ENCODE data around the gene KCTD14. TPM values are rescaled to one million over a fixed set of nuclear protein-coding genes. Genes with fewer than 3 reads are reported as not detected.
"Not testable (repeated sequence)": the region's sequence is repeated elsewhere in the genome, so short reads cannot be mapped to it uniquely, and the experiment has no call there.

The KCTD14 gene, protein sequence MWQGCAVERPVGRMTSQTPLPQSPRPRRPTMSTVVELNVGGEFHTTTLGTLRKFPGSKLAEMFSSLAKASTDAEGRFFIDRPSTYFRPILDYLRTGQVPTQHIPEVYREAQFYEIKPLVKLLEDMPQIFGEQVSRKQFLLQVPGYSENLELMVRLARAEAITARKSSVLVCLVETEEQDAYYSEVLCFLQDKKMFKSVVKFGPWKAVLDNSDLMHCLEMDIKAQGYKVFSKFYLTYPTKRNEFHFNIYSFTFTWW
- total RNA-seq, result 23.6 TPM

DNA sequence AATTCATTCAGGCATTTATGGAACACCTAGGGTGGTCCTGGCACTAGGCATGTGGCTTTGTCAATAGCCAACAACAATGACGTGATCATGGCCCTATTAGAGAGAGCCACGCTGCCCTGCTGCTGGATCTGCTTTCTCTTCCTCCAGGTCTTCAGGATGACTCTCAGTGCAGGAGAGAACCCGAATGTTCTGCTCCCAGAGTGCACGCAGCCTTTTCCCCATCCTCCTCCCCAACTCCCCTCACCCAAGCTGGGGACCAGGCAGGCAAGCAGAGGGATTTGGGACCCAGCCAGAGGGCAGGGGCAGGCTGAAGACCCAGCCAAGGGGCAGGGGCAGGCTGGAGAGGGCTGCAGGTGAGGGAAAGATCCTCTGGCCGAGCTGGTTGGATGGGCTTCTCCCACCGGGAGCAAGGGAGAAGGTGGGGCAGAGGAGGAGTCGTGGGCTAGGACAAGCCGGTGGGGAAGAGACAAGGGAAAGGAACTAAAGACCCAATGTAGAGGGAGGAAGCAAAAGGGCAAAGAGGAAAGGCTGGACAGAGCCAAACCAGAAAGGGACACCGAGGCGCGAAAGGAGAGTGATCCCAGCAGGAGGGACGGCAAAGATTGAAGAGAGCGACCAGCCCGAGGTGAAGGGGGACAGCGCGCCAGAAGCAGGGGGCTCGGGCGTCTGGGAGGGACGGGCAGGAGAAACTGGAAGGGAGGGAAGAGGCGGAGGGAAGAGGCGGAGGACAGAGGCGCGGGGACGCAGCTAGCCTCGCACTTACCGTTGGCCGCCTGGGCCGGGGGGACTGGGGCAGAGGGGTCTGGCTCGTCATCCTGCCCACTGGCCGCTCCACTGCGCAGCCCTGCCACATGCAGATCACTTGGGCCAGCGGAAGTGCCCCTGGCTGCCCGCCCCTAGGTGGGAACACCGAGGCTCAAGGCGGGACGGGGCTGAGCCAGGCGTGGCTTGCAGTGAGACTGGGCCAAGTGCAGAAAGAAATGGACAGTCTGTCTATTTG, at the start of gene KCTD14:
TSS of gene KCTD14 (minus strand) at position 880 of the 1,000 bp plus-strand sequence. CDS start at position 853, 27 bp downstream.
- no peak for DNase-seq (ENCODE audit: low spot score)

DNA sequence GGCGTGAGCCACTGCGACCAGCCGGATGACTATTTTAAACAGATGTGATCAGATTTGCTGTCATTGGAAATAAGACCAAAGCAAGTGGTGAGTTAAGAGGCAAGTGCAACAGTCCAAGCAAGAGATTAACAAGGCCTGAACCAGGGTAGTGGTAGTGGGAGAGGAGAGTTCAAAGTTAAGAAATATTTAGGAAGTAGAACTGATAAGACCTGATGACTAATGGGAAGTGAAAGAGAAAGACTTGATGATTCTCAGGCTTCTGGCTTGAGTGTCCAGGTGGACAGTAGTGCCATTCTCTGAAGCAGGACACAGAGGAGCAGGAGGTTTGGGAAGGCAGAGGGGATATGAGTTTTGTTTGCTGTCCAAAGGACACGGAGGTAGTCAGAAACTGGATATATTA, 49.4 kb upstream of the KCTD14 start:
- no peak for DNase-seq (ENCODE audit: low spot score)

DNA sequence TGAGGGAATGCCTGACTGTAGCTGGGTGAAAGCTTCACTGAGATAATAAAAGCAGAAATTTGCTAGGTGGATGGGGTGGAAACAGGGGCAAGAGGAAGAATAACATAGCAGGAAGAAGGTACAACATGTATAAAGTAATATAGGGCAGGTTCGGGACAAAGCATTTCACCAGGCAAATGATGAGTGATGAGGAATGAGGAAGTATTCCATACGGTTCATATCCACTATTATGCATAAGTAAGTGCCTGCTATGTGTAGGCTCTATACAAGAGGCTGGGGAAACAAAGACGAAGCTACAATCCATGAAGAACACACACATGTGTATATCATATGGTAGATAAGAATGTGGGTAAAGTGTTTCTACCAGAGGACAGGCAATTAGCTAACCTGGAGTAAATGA, 48.6 kb upstream of the KCTD14 start:
- no peak for DNase-seq (ENCODE audit: low spot score)

DNA sequence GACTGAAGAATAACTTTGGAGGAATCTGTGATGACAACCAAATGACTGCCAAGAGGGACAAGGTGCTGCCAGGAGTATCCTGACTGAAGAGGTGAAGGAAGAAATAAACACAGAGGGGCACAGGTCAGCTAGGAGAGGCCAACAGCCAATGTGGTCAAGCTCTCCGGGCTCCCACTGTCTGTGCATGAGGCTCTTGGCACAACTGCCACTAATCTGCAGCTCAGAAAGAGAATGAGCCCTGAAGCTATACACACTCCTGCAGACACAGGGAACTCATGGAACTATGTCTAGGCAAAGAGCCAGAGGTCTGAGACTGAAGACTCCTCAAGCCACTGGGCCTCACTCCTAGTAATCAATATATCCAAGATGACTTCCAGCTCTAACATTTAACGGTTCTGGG, 47.5 kb upstream of the KCTD14 start:
- DNase-seq (ENCODE audit: low spot score), result no peak

DNA sequence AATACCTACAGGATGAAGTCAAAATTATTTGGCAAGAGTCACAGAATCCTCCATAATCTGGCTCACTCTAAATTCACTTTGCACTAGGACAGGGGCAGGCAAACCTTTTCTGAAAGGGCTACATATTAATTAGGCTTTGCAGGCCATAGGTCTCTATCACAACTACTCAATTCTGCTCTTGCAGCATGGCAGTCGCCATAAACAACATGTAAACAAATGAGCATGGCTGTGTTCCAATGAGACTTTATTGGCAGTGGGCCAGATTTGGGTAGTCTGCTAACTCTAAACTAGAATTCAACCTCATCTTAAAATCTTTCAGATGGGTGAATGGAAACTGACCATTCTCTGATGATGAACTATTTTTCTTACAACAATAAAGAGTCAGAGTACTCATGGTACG, 46.4 kb upstream of the KCTD14 start:
- DNase-seq (ENCODE audit: low spot score), result no peak

DNA sequence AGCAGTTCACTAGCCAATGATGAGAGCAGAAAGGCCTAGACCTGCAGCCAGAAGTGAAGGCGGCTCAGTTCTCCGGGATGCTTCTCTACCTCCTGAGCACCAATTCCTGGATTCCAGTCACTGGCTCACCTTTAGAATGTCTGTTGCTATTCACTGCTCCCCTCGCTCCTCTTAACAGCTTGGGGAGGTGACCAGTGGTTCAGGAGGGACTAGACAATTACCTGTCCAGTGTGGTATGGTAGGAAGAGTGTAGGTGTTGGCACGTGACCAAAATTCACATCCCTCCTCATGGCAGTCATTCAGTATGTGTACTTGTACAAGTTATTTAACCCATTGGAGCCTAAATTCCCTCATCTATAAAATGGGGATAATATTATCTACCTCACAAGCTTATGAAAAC, 44.6 kb upstream of the KCTD14 start:
- no peak for DNase-seq (ENCODE audit: low spot score)

DNA sequence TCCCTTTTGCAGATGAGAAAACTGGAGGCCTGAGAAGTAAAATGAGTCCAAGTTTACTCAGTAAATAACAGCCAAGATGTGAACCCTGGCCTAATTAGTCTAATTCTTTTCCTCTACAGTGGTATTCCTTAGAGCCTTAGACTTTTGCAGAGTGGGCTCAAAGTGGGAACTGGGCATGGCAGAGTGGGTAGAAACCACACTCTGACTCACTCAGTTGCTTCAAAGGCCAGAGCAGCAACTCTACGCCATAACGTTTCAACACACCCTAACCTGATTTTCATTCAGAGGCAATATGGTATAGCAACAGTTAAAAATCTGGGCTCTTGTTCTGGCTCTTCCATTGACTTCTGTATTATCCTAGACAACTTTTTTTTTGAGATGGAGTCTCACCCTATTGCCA, 43.4 kb upstream of the KCTD14 start:
- no peak for DNase-seq (ENCODE audit: low spot score)

DNA sequence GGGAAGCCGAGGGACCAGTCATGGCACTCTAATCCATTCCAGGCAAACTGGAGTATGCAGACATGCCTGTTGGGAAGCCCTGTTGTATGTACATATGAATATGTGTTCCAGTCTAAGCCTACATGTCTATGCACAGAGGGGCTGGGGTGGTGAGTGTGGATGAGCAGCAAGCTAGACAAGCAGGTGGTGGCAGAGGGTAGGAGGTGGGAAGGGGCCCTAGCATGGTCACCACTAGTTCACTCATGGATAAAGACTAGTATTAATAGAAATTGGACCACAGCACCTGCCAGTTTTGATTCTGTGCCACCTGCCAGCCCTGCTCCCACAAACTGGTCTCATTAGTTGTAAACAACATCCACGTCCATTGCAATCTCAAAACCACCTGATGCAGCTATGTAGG, 42.1 kb upstream of the KCTD14 start:
- no peak for DNase-seq (ENCODE audit: low spot score)

DNA sequence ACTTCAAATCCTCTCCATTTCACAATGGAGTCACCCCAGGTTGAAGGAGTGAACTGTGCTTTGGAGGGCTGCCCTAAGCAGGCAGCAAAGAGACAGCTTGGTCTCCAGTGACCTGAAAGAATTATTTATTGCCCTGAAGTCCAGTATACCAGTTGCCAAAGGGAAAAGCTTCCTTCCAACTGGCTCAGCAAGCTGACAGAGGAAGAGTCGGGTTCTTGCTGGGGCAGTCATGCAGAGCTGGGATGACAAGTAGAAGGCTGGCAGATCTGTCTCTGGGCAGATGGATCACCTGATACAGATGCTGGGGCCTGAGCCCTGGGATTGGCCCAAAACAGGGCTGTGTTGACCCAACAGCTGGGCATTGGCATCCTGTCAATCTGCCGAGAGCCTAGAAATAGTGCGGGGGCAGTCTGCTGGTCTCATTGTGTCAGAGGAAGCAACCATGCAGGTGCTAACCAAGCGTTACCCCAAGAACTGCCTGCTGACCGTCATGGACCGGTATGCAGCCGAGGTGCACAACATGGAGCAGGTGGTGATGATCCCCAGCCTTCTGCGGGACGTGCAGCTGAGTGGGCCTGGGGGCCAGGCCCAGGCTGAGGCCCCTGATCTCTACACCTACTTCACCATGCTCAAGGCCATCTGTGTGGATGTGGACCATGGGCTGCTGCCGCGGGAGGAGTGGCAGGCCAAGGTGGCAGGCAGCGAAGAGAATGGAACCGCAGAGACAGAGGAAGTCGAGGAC, 40.5 kb upstream of the KCTD14 start, which contains the start of gene THRSP:
TSS of gene THRSP (plus strand) at position 422 of the 742 bp plus-strand sequence. CDS start at position 443, 21 bp downstream.
- no peak for DNase-seq (ENCODE audit: low spot score)

DNA sequence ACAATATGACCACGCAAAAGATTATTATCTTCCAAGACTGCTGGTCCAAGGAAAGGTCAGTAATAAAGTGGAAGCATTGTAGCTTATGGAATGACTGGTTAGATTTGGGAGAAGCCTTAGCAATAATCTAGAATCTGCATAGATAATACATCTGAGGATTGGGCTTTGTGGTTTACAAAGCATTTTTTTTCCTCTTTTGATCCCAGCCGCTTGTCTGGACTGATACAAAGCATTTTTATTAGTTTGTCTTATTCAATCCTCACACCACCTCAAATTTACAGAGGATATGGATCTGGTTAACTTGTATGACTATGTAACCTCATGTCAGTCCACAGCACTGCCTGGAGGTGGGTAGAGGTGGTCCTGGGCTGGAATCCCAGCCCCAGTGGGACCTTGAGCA, 39.6 kb upstream of the KCTD14 start:
- no peak for DNase-seq (ENCODE audit: low spot score)

DNA sequence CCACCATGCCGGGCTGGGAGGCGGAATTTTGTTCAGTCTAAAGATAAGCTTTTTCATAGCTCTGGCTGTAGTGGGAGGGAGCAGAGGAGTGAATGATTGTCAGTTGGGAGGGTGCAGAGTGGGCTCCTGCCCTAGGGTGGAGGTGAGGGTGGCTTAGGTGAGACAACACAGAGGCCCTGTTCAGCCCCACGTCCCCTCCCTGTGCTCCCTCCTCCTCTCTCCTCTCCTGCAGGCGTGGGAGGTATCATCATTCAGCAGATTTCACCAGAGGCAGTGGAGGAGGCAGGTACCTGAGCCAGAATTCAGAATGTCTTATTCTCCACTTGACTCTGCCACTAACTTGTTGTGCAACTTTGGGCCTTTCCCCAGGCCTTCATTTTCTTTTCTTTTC, 38.8 kb upstream of the KCTD14 start:
- DNase-seq (ENCODE audit: low spot score), result no peak

DNA sequence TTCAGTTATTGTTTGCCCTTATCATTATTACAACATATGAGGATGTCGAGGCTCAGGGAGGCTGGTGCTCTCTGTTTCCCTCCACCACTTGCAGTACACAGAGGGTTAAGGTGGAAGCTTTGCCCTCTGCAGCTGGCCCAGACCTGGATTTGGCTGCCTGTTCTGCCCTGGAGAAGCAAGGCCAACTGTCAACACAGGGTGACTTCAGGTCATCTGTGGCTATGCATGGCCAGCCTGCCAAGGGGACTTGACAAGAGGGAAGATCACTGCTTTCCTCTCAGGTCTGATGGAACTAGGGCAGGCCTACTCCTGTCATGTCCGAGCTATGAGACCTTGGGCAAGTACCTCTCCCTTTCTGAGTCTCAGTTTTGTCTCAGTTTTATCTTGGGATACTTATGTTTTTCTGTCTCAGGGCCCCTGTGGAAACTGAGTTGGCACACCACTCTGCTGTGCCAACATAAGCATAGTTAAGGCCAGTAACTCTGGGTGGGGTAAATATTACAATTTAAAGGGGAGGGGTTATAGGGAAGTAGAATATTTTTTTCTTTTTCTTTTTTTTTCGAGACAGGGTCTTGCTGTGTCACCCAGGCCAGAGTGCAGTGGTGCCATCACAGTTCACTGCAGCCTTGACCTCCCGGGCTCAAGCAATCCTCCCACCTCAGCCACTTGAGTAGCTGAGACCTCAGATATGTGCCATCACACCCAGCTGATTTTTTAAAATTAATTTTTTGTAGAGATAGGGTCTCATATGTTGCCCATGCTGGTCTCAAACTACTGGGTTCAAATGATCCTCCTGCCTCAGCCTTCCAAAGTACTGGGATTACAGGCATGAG, 38.2 kb upstream of the KCTD14 start:
- DNase-seq (ENCODE audit: low spot score), result no peak

DNA sequence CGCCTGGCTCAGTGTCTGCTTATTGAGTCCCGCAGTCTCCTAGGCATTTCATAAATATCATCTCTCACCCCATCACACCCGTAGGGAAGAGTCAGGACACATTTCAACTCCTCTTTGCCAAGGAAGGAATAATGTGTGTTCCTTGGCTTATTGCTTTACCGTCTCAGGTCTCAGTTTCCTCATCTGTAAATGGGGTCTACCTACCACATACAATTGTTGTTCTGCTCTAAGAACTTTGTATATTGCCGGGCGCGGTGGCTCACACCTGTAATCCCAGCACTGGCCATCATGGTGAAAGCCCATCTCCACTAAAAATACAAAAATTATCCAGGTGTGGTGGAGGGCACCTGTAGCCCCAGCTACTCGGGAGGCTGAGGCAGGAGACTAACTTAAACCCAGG, 37.5 kb upstream of the KCTD14 start:
- no peak for DNase-seq (ENCODE audit: low spot score)

DNA sequence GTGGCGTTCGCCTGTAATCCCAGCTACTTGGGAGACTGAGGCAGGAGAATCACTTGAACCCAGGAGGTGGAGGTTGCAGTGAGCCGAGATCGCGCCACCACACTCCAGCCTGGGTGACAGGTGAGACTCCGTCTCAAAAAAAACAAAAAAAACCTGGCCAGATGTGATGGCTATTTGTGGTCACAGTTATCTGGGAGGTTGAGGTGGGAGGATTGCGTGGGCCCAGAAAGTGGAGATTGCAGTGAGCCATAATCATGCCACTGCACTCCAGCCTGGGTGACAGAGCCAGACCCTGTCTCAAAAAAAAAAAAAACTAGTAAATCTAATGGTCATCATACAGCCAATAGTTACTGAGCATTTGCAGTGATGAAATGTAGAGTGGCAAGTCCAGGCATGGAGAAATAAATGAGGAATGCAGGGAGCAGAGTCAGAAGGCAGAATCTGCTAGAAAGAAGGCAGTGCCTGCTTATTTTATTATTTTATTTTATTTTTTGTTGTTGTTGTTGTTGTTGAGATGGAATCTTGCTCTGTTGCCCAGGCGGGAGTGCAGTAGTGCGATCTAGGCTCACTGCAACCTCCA, 36.8 kb upstream of the KCTD14 start:
- not testable (repeated sequence) for DNase-seq (ENCODE audit: low spot score)

DNA sequence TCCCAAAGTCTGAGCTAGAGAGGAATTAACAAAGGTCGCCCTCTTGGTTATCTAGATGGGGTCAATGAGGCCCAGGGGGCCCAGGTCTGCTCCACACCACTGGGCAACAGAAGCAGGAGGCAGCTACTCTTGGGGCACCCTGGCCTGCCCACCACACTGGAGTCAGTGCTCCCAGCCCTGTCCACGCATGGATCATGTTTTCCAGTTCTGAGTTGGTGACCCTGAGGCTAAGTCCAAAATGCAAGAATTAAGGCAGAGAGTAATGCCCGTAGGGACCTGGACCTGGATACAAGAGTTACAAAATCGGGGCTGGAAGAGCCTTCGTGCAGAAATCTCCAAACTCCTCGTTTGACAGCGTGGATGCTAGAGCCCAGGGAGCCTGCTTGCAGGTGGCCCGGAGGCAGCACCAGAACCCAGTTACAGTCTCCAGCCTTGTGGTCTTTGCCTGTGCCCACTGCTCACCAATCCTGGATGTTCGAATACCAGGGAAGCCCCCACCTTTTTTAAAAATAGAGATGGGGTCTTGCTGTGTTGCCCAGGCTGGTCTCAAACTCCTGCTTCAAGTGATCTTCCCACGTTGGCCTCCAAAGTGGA, 34.5 kb upstream of the KCTD14 start:
- no peak for DNase-seq (ENCODE audit: low spot score)

DNA sequence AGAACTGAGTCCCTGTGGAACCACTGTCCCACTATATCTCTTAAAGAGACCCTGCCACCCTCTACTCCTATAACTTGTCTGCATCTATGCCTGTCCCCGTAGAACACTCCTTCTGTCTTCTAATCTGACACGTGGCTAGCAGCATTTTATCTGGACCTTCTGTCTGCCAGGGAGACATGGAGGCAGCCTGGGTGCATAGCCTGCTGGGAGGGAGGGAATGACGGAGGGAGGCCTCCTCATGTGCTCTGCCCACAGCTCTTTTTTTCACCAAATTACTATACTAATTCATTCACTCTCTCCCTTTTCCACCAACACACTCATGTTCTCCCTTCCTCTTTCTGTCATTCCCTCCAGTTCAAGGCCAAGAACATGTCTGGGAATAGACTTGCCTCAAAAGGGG, 33.0 kb upstream of the KCTD14 start:
- no peak for DNase-seq (ENCODE audit: low spot score)

DNA sequence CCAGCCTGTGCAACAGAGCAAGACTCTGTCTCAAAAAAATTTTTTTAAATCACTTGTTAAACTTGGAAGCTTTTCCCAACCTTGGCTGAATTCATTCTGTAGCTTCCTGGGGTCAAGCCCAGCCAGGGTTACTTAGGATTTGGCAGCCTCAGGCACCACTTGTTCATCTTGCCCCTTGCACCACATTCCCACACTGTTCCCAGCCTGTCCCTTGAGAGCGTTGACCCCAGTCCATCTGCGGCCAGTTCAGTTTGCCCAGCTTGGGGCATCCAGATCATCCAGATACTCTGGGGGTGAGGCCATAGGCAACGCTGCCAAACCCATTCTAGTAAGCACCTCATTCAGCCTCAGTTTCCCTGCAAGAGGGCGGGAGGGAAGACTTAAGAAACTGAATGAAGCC, 31.9 kb upstream of the KCTD14 start:
- no peak for DNase-seq (ENCODE audit: low spot score)

DNA sequence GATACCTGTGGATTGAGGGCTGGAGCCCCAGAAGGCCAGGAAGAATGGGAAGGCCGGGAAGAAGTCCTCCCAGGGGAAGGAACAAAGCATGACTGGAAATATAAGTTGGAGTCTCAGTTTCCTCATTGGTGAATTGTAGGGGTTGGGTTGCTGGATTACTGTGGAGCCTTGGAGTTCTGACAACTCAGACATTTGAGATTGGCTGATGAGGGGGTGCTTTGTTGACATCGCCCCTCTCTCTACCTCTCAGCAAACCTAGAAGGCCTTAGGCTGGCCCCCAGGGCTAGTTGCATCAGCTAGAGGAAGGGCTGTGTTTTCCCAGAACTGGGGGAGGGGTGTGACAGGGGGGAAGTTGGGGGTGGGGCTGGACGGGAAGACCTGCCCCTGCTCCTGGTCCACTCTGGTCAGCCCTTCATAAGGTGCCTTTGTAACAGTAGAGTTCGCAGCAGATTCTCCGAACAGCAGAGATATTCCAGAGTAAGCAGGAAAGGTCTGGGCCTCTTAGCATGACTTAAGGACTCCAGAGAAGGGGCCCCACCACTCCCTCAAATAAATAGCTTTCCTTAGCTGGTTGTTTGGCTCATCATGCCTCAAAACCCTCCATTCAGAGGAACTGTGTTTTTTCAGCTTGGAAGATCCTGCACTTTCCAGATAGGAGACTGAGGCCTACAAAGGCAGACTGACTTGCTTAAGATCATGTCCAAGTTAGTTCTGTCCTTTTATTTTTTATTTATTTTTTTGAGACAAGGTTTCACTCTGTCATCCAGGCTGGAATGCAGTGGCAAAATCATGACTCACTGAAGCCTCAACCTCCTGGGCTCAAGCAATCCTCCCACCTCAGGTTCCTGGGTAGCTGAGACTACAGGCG, 28.1 kb upstream of the KCTD14 start:
- DNase-seq (ENCODE audit: low spot score), result no peak

DNA sequence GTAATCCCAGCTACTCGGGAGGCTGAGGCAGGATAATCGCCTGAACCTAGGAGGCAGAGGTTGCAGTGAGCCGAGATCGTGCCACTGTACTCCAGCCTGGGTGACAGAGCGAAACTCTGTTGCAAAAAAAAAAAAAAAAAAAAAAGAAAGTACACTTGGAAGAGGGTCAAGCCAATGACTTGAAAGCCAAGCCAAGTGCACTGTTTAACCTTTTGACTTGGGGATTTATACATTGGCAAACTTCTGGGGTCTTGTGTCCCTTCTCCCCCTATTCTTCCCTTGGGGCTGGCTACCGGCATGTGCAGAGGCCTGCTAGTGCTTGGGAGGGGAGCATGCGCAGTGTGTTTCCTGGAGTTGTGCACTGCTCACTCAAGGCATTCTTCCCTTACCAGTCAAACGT, 26.3 kb upstream of the KCTD14 start:
- no peak for DNase-seq (ENCODE audit: low spot score)

DNA sequence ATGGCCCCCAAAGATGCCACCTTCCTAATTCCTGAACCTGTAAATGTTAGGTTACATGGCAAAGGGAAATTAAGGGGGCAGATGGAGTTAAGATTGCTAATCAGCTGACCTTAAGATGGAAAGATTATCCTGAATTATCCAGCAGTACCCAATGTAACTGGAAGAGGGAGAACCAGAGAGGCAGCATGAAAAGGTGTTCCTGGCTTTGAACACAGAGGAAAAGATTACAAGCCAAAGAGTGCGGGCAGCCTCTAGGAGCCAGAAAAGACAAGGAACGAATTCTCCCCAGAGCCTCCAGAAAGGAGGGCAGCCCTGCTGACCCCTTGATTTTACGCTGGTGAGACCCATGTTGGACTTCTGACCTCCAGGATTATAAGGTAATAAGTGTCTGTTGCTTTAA, 25.5 kb upstream of the KCTD14 start:
- DNase-seq (ENCODE audit: low spot score), result no peak
